Lung (tissue), 12 donors: ENCODE data around the gene XXYLT1. TPM values are rescaled to one million over a fixed set of nuclear protein-coding genes. Genes with fewer than 3 reads are reported as not detected.

Source experiments
- ATAC-seq: fragments of 200-7000 bp; cut with Tn5 transposase; one replicate; pipeline ENCODE4 v1.9.1; 2020; ENCODE audit warnings: moderate number of reproducible peaks; ENCODE audit not compliant: insufficient read depth, low FRiP score
- DNase-seq, 3 donors: peaks; one replicate each; pipeline ENCODE4 v3.0.0-alpha.2; 2013 to 2017
- H3K27ac ChIP-seq, 2 donors: one replicate each; pipeline ENCODE4 v1.5.1; 2013; ENCODE audit warnings: mild to moderate bottlenecking in 2 of 2, moderate library complexity in 2 of 2, control low read depth in 1 of 2, inconsistent platforms in 1 of 2, low read depth in 1 of 2, low read length in 1 of 2
- H3K27me3 ChIP-seq, 3 donors: one replicate each; pipeline ENCODE4 v1.5.1; 2013; ENCODE audit warnings: low read length in 2 of 3; ENCODE audit not compliant: control insufficient read depth in 3 of 3, insufficient read depth in 3 of 3
- H3K36me3 ChIP-seq, 4 donors: one replicate each; pipeline ENCODE4 v1.5.1; 2013; ENCODE audit warnings: low read length in 4 of 4, mild to moderate bottlenecking in 1 of 4, moderate library complexity in 1 of 4; ENCODE audit not compliant: control insufficient read depth in 4 of 4, insufficient read depth in 4 of 4
- H3K4me1 ChIP-seq, 5 donors: one replicate each; pipeline ENCODE4 v1.5.1; 2013; ENCODE audit warnings: low read length in 5 of 5, mild to moderate bottlenecking in 2 of 5, moderate library complexity in 1 of 5; ENCODE audit not compliant: control insufficient read depth in 5 of 5, insufficient read depth in 5 of 5
- H3K4me3 ChIP-seq: one replicate; pipeline ENCODE4 v1.5.1; 2013; ENCODE audit warnings: mild to moderate bottlenecking, control low read depth, moderate library complexity
- H3K9ac ChIP-seq, 2 donors: one replicate each; pipeline ENCODE4 v1.5.1; 2013; ENCODE audit warnings: low read length in 2 of 2, control low read depth in 1 of 2; ENCODE audit not compliant: insufficient read depth in 1 of 2
- H3K9me3 ChIP-seq, 4 donors: one replicate each; pipeline ENCODE4 v1.5.1; 2013; ENCODE audit warnings: low read length in 3 of 4, mild to moderate bottlenecking in 1 of 4, moderate library complexity in 1 of 4; ENCODE audit not compliant: control insufficient read depth in 4 of 4, insufficient read depth in 3 of 4
- CTCF ChIP-seq: IDR thresholded peaks from 2 replicates; pipeline ENCODE4 v1.5.1; 2012; ENCODE audit warnings: mild to moderate bottlenecking; ENCODE audit errors: control extremely low read depth, extremely low read depth
- WGBS, 2 donors: extraction: QIAGEN DNeasy Blood & Tissue Kit; methylation state at CpG; one replicate each; pipeline ENCODE4 v1.1.7; 2013; 5-methylcytosine and 5-hydroxymethylcytosine counted together
- polyA plus RNA-seq, 2 donors: library from polyadenylated mRNA; stranded (reverse); fragments of 200-250 nt; gene quantifications; one replicate each; pipeline ENCODE4 v1.2.1, GENCODE V29; 2013
- total RNA-seq, 2 donors: library from RNA; depleted of rRNA in 1 of 2; stranded (reverse); fragments of >200 nt in 1 of 2; gene quantifications; one replicate each; pipeline ENCODE4 v1.2.1, GENCODE V29; 2014 to 2021
- donor health status: control.
- donor health status: control.
- donor health status: Bipolar disorder and iron deficiency.
- donor health status: healthy.
- donor health status: DM: yes; HTN: yes; CAD: no.

XXYLT1 gene
- total and polyA plus RNA-seq, 4 donors = 4.7 to 15.4 (median 11.4) TPM

GRCh38 chr3:195123281-195123691 lies 147.7 kb downstream of the XXYLT1 start:
- Histone ChIP-seq H3K9ac (no peak overlapping the region), H3K4me3 (no peak overlapping the region), H3K9me3 (no peaks in the 10 kb centered on the region), H3K27ac (no peak overlapping the region), H3K4me1 (peaks cover 0 to 8% (median 4%) of the 10 kb centered on the region in 5 donors), H3K27me3 (no peaks in the 10 kb centered on the region), H3K36me3 (no peaks in the 10 kb centered on the region)
- ATAC-seq = no peak
- TF ChIP-seq CTCF = no peak
- WGBS, 2 donors = 92% methylated on average over 13 of the region's 13 CpGs
- DNase-seq = no peak

GRCh38 chr3:195122261-195122660 lies 148.7 kb downstream of the XXYLT1 start:
- no peaks in the 10 kb centered on the region for H3K27me3 ChIP-seq
- H3K36me3 ChIP-seq = no peaks in the 10 kb centered on the region
- H3K4me3 ChIP-seq = no peak overlapping the region
- no peak overlapping the region for H3K27ac ChIP-seq
- 63 to 92% methylated on average over 4 of the region's 4 CpGs for WGBS, 2 donors
- H3K4me1 ChIP-seq = peaks cover 0 to 11% (median 3%) of the 10 kb centered on the region in 5 donors
- DNase-seq = no peak
- H3K9me3 ChIP-seq = no peaks in the 10 kb centered on the region
- H3K9ac ChIP-seq = no peak overlapping the region
- TF ChIP-seq CTCF = no peak
- ATAC-seq = no peak

- Histone ChIP-seq H3K9ac (no peak overlapping the region), H3K27ac (no peak overlapping the region), H3K4me1 (peaks cover 0 to 11% (median 4%) of the 10 kb centered on the region in 5 donors), H3K36me3 (no peaks in the 10 kb centered on the region), H3K27me3 (peaks cover 0 to 8% (median 0%) of the 10 kb centered on the region in 3 donors), H3K4me3 (no peak overlapping the region), H3K9me3 (no peaks in the 10 kb centered on the region)
- ATAC-seq (no peak), DNase-seq (no peak)
- no peak for TF ChIP-seq CTCF
- whole genome bisulfite sequencing, 2 donors = 93 to 98% methylated on average over 2 of the region's 2 CpGs
Measured at GRCh38 chr3:195120267-195120601, 150.7 kb downstream of the XXYLT1 start.
